Mesenchymal stem cell (in vitro differentiated cells and primary cell): ENCODE results near the gene NMU.

Experiments used
- DNase-seq: peaks from one replicate; pipeline ENCODE4 v3.0.0-alpha.2; 2013
- H2AFZ ChIP-seq: one replicate; pipeline ENCODE4 v1.6.1; 2013; ENCODE audit warnings: low read depth, mild to moderate bottlenecking, control low read depth, inconsistent platforms, low read length, moderate library complexity
- H2AK5ac ChIP-seq: 2 replicates; pipeline ENCODE4 v1.6.1; 2013; ENCODE audit warnings: low read length, moderate library complexity, mild to moderate bottlenecking, inconsistent platforms; ENCODE audit not compliant: severe bottlenecking
- H2BK120ac ChIP-seq: one replicate; pipeline ENCODE4 v1.6.1; 2013; ENCODE audit warnings: low read depth, mild to moderate bottlenecking, inconsistent platforms, low read length, moderate library complexity
- H2BK12ac ChIP-seq, 2 experiments: one replicate each; pipeline ENCODE4 v1.6.1; 2013; ENCODE audit warnings: inconsistent platforms in 2 of 2, low read length in 2 of 2, mild to moderate bottlenecking in 2 of 2, moderate library complexity in 2 of 2, control low read depth in 1 of 2
- H2BK15ac ChIP-seq: one replicate; pipeline ENCODE4 v1.6.1; 2013; ENCODE audit warnings: mild to moderate bottlenecking, low read depth, inconsistent platforms; ENCODE audit not compliant: poor library complexity, severe bottlenecking
- H2BK5ac ChIP-seq: 2 replicates; pipeline ENCODE4 v1.6.1; 2013; ENCODE audit warnings: low read depth, mild to moderate bottlenecking, low read length, control low read depth, inconsistent platforms; ENCODE audit not compliant: poor library complexity, severe bottlenecking
- H3K14ac ChIP-seq, 2 experiments: one replicate each; pipeline ENCODE4 v1.6.1; 2013; ENCODE audit warnings: inconsistent platforms in 2 of 2, low read length in 2 of 2, control low read depth in 1 of 2, mild to moderate bottlenecking in 1 of 2, moderate library complexity in 1 of 2
- H3K18ac ChIP-seq, 2 experiments: one replicate each; pipeline ENCODE4 v1.6.1; 2013; ENCODE audit warnings: inconsistent platforms in 2 of 2, low read length in 2 of 2, control low read depth in 1 of 2, low read depth in 1 of 2, mild to moderate bottlenecking in 1 of 2
- H3K23ac ChIP-seq, 2 experiments: one replicate each; pipeline ENCODE4 v1.6.1; 2013; ENCODE audit warnings: inconsistent platforms in 2 of 2, low read length in 2 of 2, mild to moderate bottlenecking in 2 of 2, moderate library complexity in 2 of 2, control low read depth in 1 of 2
- H3K27ac ChIP-seq: 2 replicates; pipeline ENCODE4 v1.5.1; 2013; ENCODE audit warnings: mild to moderate bottlenecking, moderate library complexity, low read length, control low read depth, inconsistent platforms; ENCODE audit not compliant: poor library complexity, severe bottlenecking
- H3K27me3 ChIP-seq, 2 experiments: 2 replicates each; pipeline versions ENCODE4 v1.6.1 to v1.7.0; 2013; ENCODE audit warnings: low read length in 2 of 2, mild to moderate bottlenecking in 2 of 2, moderate library complexity in 2 of 2, control low read depth in 1 of 2, inconsistent platforms in 1 of 2; ENCODE audit not compliant: control insufficient read depth in 1 of 2, insufficient read depth in 1 of 2
- H3K36me3 ChIP-seq, 2 experiments: 2 replicates each; pipeline versions ENCODE4 v1.6.1 to v1.7.0; 2013; ENCODE audit warnings: low read length in 2 of 2, control low read depth in 1 of 2, inconsistent platforms in 1 of 2, low read depth in 1 of 2, mild to moderate bottlenecking in 1 of 2; ENCODE audit not compliant: insufficient read depth in 2 of 2, control insufficient read depth in 1 of 2
- H3K4ac ChIP-seq, 2 experiments: one replicate each; pipeline ENCODE4 v1.6.1; 2013; ENCODE audit warnings: inconsistent platforms in 2 of 2, low read length in 2 of 2, mild to moderate bottlenecking in 2 of 2, moderate library complexity in 2 of 2, control low read depth in 1 of 2, low read depth in 1 of 2
- H3K4me1 ChIP-seq: 2 replicates; pipeline ENCODE4 v1.6.1; 2013; ENCODE audit warnings: low read depth, low read length, control low read depth; ENCODE audit not compliant: control insufficient read depth, insufficient read depth
- H3K4me2 ChIP-seq: 2 replicates; pipeline ENCODE4 v1.6.1; 2013; ENCODE audit warnings: low read length, mild to moderate bottlenecking, inconsistent platforms; ENCODE audit not compliant: poor library complexity, severe bottlenecking
- H3K4me3 ChIP-seq, 2 experiments: 2 replicates each; pipeline versions ENCODE4 v1.5.1 to v1.7.0; 2013; ENCODE audit warnings: low read length in 2 of 2, mild to moderate bottlenecking in 2 of 2, control low read depth in 1 of 2, low read depth in 1 of 2; ENCODE audit not compliant: insufficient read depth in 1 of 2
- H3K79me1 ChIP-seq: replicated peaks from 2 replicates; pipeline ENCODE4 v1.6.1; 2013; ENCODE audit warnings: mild to moderate bottlenecking, control low read depth, low read length, inconsistent platforms; ENCODE audit not compliant: poor library complexity, severe bottlenecking
- H3K9ac ChIP-seq: 2 replicates; pipeline ENCODE4 v1.7.0; 2013; ENCODE audit warnings: mild to moderate bottlenecking, low read length, moderate library complexity
- H3K9me3 ChIP-seq: 2 replicates; pipeline ENCODE4 v1.7.0; 2013; ENCODE audit warnings: mild to moderate bottlenecking, low read length; ENCODE audit not compliant: control insufficient read depth
- H4K8ac ChIP-seq: one replicate; pipeline ENCODE4 v1.6.1; 2013; ENCODE audit warnings: inconsistent platforms, mild to moderate bottlenecking, low read length, moderate library complexity
- H4K91ac ChIP-seq: one replicate; pipeline ENCODE4 v1.6.1; 2013; ENCODE audit warnings: mild to moderate bottlenecking, low read length, inconsistent platforms
- WGBS: methylation state at CpG from one replicate; pipeline ENCODE4 v1.1.7; 2013; ENCODE audit warnings: mixed read lengths; 5-methylcytosine and 5-hydroxymethylcytosine counted together

Gene NMU

DNA sequence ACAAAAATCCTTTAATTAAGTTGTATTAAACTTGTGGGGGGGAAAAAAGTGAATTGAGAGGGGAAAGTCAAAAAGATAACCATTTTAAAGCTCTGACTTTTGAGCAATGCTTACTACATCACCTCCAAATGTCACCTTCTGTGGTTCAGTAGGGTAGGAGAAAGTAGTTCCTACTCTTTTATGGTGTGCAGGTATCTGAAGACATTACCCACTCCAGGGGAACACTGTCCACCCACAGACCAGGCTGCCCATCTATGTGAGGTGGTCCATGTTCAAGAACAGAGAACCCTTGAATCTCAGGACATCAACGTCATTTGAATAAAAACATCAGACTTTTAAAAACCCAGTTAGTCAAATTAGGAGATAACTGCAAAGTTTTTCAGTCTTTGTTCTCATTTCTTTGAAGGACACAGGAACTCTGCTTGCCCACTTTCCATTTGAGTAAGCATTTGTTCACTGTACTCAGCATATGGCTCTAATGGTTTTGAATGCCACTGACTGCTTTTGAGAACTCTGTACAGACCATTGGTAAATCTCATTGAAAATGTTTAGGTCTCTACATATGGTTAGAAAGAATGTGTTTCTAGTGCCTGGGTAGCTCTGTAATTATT lies 18.4 kb downstream of the NMU start:
- no peak overlapping the region for H2BK5ac ChIP-seq
- no peaks in the 10 kb centered on the region for H3K36me3 ChIP-seq
- no peak overlapping the region for H2BK120ac ChIP-seq
- no peak overlapping the region for H2BK12ac ChIP-seq
- no peaks in the 10 kb centered on the region for H3K4me1 ChIP-seq
- H2AK5ac ChIP-seq, result no peak overlapping the region
- no peak overlapping the region for H3K9ac ChIP-seq
- no peak overlapping the region for H3K27ac ChIP-seq
- no peak overlapping the region for H4K91ac ChIP-seq
- H3K79me1 ChIP-seq, result no peaks in the 10 kb centered on the region
- no peak overlapping the region for H3K23ac ChIP-seq
- no peak overlapping the region for H3K4me2 ChIP-seq
- H3K4ac ChIP-seq, result no peak overlapping the region
- no peak overlapping the region for H4K8ac ChIP-seq
- H2AFZ ChIP-seq, result no peak overlapping the region
- no peaks in the 10 kb centered on the region for H3K27me3 ChIP-seq
- H2BK15ac ChIP-seq, result no peak overlapping the region
- H3K18ac ChIP-seq, result no peak overlapping the region
- no peak overlapping the region for H3K4me3 ChIP-seq
- no peak overlapping the region for H3K14ac ChIP-seq
- no peaks in the 10 kb centered on the region for H3K9me3 ChIP-seq
- DNase-seq, result no peak
- 100% methylated on average over 1 of the region's 1 CpG for WGBS

DNA sequence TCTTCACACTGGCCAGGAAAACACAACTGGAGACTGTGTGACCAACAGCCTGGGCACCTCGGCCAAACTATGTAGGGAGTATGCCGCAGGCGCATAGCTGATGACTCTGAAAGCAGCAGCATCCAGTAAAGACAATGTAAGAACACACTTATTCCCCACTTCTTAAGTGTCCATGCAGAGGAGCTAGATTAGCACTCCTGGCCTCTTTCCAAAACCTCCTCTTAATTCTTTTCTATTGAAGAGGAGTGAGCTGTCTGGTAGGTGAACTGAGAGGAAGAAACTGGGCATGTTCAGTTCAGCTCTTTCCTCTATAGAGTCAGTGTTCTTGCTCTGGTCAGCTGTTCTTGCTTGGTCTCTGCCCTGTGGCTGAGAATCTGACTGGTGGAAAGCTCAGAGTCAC lies 21.1 kb downstream of the NMU start:
- Histone ChIP-seq H3K4me1 (no peaks in the 10 kb centered on the region), H3K14ac (no peak overlapping the region), H3K9me3 (no peaks in the 10 kb centered on the region), H2BK5ac (no peak overlapping the region), H3K18ac (no peak overlapping the region), H3K4me2 (no peak overlapping the region), H3K36me3 (no peaks in the 10 kb centered on the region), H3K79me1 (no peaks in the 10 kb centered on the region), H2BK15ac (no peak overlapping the region), H3K27me3 (no peaks in the 10 kb centered on the region), H4K91ac (no peak overlapping the region), H3K27ac (no peak overlapping the region), H3K9ac (no peak overlapping the region), H2AK5ac (no peak overlapping the region), H3K4ac (no peak overlapping the region), H2BK120ac (no peak overlapping the region), H3K4me3 (no peak overlapping the region), H4K8ac (no peak overlapping the region), H2AFZ (no peak overlapping the region), H3K23ac (no peak overlapping the region), H2BK12ac (no peak overlapping the region)
- WGBS, result 92% methylated on average over 3 of the region's 3 CpGs
- no peak for DNase-seq

DNA sequence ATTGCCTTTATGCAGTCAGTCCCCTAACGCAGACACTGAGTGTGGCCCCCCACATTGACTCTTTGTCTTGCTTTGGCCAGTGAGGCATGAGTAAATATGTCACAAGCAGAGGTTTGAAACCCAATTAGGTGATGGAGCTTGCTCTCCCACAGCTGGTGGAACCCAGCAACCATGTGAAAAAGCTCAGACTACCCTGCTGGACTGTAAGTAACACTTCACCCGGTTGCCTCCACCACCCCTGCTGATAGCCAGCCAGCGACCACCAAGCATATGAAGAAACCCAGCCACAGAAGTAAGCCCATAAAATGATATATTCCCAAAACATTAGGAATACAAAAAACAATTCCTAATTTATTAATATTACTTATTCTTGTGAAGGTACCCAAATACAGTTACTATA lies 22.5 kb downstream of the NMU start:
- Histone ChIP-seq H3K9ac (no peak overlapping the region), H4K8ac (no peak overlapping the region), H3K27ac (no peak overlapping the region), H2BK5ac (no peak overlapping the region), H3K9me3 (no peaks in the 10 kb centered on the region), H2AFZ (no peak overlapping the region), H2BK120ac (no peak overlapping the region), H3K23ac (no peak overlapping the region), H3K18ac (no peak overlapping the region), H3K14ac (no peak overlapping the region), H2BK12ac (no peak overlapping the region), H3K4me3 (no peak overlapping the region), H3K27me3 (no peaks in the 10 kb centered on the region), H2BK15ac (no peak overlapping the region), H3K79me1 (no peaks in the 10 kb centered on the region), H3K4ac (no peak overlapping the region), H2AK5ac (no peak overlapping the region), H3K4me1 (no peaks in the 10 kb centered on the region), H4K91ac (no peak overlapping the region), H3K36me3 (no peaks in the 10 kb centered on the region), H3K4me2 (no peak overlapping the region)
- no peak for DNase-seq
- 91% methylated on average over 3 of the region's 3 CpGs for WGBS

DNA sequence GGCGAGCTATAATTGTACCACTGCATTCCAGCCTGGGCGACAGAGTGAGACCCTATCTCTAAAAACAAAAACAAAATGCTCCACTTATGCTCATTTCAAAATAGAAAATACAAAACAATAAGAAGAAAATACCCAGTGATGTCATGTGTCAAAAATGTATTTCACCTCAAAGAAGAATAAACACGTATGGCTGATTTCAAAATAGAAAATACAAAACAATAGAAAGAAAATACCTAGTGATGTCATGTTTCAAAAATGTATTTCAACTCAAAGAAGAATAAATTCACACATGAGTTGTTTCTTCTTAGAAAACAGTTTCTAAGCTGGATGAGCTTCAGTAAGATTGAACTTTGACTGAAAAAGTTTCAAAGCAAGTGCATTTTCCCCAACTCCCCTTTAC lies 23.8 kb downstream of the NMU start:
- H3K79me1 ChIP-seq, result no peaks in the 10 kb centered on the region
- no peak overlapping the region for H2BK120ac ChIP-seq
- no peak overlapping the region for H2BK12ac ChIP-seq
- H3K14ac ChIP-seq, result no peak overlapping the region
- H3K4me2 ChIP-seq, result no peak overlapping the region
- H3K36me3 ChIP-seq, result no peaks in the 10 kb centered on the region
- no peak overlapping the region for H2AFZ ChIP-seq
- H3K9me3 ChIP-seq, result no peaks in the 10 kb centered on the region
- no peak overlapping the region for H3K4me3 ChIP-seq
- no peak for DNase-seq
- H3K18ac ChIP-seq, result no peak overlapping the region
- H2AK5ac ChIP-seq, result no peak overlapping the region
- H3K4me1 ChIP-seq, result no peaks in the 10 kb centered on the region
- no peaks in the 10 kb centered on the region for H3K27me3 ChIP-seq
- no peak overlapping the region for H2BK5ac ChIP-seq
- no peak overlapping the region for H2BK15ac ChIP-seq
- H3K27ac ChIP-seq, result no peak overlapping the region
- WGBS, result 100% methylated on average over 1 of the region's 3 CpGs
- no peak overlapping the region for H4K91ac ChIP-seq
- no peak overlapping the region for H3K9ac ChIP-seq
- H3K23ac ChIP-seq, result no peak overlapping the region
- no peak overlapping the region for H3K4ac ChIP-seq
- no peak overlapping the region for H4K8ac ChIP-seq
